T-helper 2 cell (primary cell): Measurements from ENCODE around the gene ATF7IP.

Experiments
- DNase-seq, 5 experiments: peaks; one replicate each; pipeline versions ENCODE4 v3.0.0 to v3.0.0-alpha.2; 2012 to 2022

Gene ATF7IP

DNA sequence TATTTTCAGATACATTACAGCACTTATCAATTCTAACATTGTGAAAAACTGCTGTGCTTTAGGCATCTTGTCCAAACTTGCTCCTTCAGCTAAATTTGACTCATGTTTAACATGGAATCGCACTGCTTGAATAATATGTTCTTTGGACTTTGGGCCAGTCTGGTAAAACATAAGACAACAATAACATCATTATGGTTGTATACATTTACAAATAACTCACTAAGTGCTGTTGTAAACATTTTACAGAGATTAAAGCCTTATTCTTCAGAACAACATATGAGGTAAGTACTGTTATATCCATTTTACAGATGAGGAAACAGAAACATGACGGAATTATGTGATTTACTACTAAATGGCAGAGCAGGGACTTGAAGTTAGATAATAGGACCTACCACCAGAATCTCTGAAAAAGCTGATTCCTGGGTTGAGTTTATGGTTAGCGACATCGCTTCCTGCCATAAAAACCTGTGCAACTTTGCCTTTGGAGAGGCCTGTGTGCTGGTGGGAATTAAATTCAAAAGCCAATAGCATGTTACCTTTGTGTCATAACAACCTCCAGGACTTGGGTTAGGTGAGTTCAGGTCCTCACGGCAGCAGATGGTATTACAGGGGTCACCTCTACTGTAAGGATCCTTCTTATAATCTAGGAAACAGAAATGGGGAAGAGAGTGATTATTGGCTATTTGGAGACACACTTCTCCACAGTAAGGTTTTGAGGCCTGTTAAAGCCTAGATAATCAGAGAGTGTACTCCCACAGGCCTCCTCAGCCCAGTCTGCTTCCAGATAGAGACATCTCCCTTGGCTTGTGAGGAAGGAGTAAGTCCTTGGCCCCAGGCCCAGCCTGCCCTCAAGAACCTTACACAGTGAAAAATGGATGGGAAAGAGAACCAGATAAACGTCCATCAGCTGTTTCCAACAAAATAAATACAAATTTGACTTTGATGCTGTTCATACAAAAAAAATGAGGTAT, 140.4 kb downstream of the ATF7IP start:
- no peak for DNase-seq

DNA sequence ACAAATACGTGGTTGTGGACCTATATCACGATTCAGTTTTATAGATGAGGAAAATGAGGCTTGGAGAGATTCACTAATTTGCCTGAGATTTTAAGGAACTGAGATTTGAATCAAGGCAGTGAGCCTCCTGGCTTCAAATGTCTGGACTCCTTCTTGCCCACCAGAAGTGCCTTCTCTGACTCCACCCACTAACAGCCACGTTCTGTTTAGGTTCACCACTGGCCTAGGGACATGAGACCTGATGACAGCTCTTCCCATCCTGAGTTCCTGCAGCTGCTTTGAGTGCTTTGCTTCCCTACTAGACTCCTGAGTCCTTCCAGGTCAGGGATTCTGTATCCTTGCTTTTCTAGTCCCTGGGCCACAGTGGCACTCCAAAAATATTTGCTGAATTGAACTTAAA, 145.1 kb downstream of the ATF7IP start:
- no peak for DNase-seq

- DNase-seq: peak in 1 of 5 experiments; percentile 20
These were observed 148.8 kb downstream of the ATF7IP start for GRCh38 chr12:14514154-14514842.

- no peak for DNase-seq
These were observed 149.5 kb downstream of the ATF7IP start for GRCh38 chr12:14514946-14515345.

DNA sequence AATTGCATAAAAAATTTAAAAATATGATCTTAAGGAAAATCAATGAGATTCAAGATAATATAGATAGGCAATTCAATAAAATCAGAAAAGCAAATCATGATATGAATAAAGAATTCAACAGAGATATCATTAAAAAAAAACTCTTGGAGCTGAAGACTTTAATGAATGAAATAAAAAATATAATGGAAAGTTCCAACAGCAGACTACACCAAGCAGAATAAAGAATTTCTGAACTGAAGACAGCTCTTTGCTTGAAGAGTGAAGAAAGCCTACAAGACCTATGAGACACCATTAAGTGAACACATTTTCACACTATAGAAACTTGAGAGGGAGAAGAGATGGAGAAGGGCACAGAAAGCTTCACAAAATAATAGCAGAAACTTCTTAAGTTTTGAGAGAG, 156.3 kb downstream of the ATF7IP start:
- no peak for DNase-seq

DNA sequence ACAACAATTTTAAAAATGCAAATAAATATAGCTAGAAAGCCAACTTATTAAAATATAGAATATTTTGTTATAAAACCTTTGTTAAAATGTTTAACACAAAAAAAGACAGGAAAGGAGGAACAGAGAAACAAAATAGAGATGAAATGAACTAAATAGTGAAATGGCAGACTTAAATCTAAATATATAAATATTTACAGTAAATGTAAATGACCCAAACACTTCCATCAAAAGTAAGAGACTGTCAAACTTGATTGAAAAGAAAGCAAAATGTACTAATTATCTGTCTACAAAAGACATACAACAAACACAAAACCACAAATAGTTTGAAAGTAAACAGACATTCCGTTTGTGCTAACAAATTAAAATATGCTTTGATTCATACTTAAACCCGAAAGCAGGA, 160.5 kb downstream of the ATF7IP start:
- no peak for DNase-seq

GRCh38 chr12:14532152-14532551, 166.7 kb downstream of the ATF7IP start:
- no peak for DNase-seq

GRCh38 chr12:14537088-14537487, 171.6 kb downstream of the ATF7IP start:
- DNase-seq: no peak

GRCh38 chr12:14540801-14541462, 175.4 kb downstream of the ATF7IP start:
- no peak for DNase-seq

DNA sequence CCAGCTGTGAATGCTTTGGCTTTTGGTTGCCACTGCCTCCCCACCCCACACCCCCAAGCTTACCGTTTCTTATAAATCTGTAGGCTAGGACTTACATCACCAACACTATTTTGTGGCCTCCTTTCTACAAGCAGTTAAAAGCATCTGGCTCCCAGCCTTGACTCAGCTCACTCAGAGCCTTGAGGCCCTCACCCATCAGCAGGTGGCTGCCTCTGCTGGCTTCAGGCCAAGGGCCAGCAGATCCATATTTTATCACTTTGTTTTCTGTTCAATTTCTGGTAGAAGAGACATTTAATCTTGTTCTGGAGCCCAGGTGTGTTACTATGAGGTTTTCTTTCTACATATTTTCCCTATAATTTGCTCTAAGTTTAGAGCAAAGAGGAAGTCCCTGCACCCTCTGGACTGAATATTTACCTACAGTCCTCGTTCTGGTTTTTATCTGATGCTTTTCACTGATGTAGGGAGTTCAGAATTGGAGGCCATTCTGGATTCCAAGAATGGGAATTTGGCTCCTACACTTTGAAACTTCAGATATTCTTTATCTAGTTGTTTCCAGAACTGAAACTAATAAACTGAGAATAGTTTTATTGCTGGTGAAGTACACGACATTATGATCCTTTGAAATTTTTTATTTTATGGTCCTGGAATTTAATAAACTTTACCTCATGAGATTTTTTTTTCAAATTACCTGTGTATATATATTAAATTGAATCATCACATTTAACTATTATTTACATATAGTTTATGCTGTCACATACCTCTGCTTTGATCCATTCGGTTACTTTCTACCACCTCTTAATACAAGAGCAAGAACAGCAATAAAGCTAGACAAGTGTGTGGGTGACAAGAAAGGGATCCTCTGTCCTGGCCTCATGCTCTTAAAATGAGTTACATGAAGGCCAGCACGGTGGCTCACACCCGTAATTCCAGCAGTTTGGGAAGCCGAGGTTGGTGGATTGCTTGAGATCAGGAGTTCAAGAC, 180.0 kb downstream of the ATF7IP start:
- DNase-seq: no peak

- DNase-seq: no peak
These were observed 182.1 kb downstream of the ATF7IP start for GRCh38 chr12:14547571-14547970.

GRCh38 chr12:14548609-14549008, 183.1 kb downstream of the ATF7IP start:
- no peak for DNase-seq
